Medulla oblongata (tissue), 1 donor: ENCODE results near the gene TSPAN1.

Experiments used
- DNase-seq: peaks from one replicate; pipeline ENCODE4 v3.0.0-alpha.2; 2015; ENCODE audit errors: extremely low spot score

Gene TSPAN1

GRCh38 chr1:46160212-46160611 is 14.7 kb upstream of the TSPAN1 start:
- no peak for DNase-seq

GRCh38 chr1:46166521-46167462 is 8.1 kb upstream of the TSPAN1 start:
- DNase-seq: no peak

DNA sequence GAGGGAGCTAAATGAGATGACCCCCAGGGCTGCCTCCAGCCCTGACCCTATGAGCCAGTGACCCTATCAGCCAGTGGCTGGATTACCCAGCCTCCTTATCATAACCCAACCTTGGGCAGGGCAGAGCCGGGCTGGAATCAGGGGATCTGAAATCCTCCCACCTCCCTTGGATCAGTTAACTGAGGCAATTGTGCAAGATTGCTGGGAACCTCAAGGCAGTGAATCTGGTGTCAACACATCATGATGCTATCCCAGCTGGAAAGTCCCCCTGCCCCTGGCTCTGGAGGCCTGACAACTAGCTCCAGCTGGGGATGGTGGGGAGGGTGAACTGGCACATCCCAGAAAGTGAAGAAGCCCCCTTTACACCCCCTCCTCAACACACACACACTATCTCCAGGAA is 6.4 kb upstream of the TSPAN1 start:
- DNase-seq: no peak

DNA sequence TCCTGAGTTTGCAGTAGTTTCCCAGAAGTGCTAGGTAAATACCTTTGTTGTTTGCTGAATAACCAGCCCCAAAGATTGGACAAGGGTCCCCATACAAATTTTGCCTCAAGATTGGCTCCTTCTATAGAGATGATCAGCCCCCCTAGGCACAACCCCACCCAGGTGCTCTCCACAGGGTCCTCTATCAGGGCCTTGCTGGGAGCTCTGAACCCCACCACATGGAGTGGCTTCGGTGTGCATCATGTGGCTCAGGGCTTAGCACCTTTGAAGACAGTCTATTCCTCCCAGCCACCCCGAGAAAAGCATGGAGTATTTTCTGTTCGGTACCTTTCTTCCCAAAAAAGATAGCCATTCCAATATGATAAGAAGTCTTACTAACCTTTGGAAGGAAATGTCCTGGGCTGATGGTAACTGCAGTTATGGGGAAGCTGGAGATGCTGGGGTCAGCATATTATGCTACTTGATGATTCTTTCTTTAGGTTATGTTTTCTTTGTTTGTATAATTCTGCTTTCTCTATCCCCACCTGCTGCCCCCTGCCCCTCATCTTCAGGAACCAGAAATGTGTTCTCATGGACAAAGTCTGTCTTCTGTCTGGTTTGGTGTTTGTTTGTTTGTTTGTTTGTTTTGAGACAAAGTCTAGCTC is 5.0 kb upstream of the TSPAN1 start:
- DNase-seq: no peak

GRCh38 chr1:46171351-46171750 is 3.5 kb upstream of the TSPAN1 start:
- no peak for DNase-seq

GRCh38 chr1:46171871-46172270 is 3.0 kb upstream of the TSPAN1 start:
- no peak for DNase-seq

- no peak for DNase-seq
Observed at GRCh38 chr1:46172321-46172720, 2.6 kb upstream of the TSPAN1 start.

DNA sequence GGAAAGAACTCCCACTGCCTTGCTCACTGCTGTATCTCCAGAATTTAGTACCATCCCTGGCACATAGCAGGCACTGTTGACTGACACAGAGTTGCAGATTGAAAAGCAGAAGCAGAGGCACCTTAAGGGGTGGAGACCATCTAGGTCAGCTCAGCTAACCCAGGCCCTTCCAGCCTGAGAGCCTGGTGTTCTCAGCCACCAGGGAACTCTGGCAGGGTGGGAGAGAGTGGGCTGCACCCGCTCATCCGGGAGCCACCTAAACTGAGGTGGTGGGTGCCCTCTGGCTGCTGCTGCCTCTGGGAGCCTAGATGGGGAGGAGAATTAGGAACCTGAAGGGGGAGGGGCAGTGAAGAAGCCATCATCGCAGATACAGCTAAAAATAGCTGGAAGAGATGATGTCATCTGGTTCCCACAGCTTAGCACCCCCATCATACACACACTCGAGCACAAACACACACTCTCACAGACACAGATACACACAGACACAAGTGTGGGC is 1.5 kb upstream of the TSPAN1 start:
- DNase-seq: no peak

GRCh38 chr1:46175243-46175642 is 356 bp downstream of the TSPAN1 start:
- no peak for DNase-seq

- no peak for DNase-seq
Observed at GRCh38 chr1:46176211-46176865, 1.5 kb downstream of the TSPAN1 start, which contains the start of gene P3R3URF. TSS of gene P3R3URF (minus strand) at chr1:46176488. CDS start at chr1:46176471, 17 bp downstream.

- peak; percentile 97 for DNase-seq
Observed at GRCh38 chr1:46179138-46180081, 4.5 kb downstream of the TSPAN1 start.

DNA sequence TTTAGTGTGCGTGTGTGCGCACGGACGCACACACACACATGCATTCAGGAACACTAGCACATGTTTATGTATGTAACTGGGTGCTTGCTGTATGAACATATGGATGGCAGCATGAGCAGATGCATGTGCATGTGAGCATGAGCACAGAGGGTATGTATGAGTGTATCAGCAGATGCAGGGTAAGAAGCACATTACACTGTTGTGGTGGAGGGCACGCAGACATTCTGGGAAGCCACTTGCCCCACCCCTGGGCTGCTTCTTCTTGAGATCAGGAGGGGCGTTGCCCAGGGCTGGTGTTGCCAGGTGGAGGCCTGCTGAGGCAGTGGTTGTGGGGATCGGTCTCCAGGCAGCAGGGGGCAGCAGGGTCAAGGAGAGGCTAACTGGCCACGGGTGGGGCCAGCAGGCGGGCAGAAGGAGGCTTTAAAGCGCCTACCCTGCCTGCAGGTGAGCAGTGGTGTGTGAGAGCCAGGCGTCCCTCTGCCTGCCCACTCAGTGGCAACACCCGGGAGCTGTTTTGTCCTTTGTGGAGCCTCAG is 5.3 kb downstream of the TSPAN1 start:
- peak; percentile 48 for DNase-seq

DNA sequence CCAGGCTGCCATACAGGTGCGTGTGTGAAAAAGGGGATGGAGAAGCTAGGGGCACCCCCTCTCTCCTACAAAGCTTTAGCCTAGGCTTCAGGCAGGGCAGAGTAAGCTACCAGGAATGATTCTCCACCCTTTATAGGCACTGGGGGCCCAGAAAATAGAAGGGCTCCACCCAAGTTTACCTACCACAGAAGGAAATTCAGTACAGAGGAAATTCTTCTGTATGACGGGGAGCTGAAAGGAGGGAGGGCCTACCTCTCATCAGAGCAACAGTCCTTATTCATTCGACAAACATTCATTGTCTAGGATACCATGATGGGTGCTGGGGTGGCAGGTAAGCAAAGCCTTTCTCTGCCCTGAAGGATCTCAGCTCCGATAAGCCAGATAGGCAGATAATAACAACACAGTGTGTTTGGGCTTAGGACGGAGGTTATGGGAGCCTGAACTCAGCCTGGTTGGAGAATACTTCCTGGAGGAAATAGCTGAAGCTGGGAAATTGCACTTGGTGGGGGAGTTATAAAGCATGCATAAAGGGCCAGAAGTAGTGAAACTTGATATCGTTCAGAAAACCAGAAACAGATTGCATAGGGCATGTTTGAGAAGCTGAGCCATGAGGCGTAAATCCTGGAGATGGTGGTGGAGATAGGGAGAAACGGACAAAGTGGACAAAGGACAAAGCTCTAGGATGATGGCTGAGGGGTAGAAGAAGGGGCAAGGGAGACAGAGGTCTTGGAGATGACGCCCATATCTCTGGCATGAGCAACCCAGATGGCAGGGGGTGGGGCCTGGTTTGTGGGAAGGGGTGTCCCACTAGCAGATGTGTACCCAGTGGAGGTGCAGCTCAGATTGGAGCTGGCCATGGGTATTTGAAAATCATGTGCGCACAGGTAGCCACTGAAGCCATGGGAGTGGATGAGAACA is 6.7 kb downstream of the TSPAN1 start:
- DNase-seq: no peak

GRCh38 chr1:46183079-46183847 is 8.4 kb downstream of the TSPAN1 start:
- peak; percentile 66 for DNase-seq

DNA sequence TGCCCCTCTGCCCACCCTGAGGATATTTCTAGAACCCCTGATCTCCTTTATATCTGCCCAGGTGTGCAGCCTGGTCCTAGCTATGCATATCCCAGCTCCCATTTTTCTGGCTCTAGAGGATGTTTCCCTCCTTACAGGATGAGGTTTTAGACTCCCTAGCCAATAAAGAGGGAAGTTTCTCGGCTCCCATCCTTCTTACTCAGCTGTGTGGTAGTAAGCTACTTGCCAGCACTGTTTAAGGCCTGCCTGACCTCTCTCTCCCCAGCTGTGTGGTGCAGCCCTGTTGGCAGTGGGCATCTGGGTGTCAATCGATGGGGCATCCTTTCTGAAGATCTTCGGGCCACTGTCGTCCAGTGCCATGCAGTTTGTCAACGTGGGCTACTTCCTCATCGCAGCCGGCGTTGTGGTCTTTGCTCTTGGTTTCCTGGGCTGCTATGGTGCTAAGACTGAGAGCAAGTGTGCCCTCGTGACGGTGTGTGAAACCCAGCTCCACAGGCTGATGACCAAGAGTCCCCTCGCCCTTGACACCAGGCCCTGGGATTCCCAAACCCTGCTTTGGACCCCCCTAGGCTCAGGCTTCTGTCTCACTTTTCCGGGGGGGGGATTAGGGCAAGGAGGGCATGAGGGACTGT is 9.2 kb downstream of the TSPAN1 start:
- peak; percentile 61 for DNase-seq

DNA sequence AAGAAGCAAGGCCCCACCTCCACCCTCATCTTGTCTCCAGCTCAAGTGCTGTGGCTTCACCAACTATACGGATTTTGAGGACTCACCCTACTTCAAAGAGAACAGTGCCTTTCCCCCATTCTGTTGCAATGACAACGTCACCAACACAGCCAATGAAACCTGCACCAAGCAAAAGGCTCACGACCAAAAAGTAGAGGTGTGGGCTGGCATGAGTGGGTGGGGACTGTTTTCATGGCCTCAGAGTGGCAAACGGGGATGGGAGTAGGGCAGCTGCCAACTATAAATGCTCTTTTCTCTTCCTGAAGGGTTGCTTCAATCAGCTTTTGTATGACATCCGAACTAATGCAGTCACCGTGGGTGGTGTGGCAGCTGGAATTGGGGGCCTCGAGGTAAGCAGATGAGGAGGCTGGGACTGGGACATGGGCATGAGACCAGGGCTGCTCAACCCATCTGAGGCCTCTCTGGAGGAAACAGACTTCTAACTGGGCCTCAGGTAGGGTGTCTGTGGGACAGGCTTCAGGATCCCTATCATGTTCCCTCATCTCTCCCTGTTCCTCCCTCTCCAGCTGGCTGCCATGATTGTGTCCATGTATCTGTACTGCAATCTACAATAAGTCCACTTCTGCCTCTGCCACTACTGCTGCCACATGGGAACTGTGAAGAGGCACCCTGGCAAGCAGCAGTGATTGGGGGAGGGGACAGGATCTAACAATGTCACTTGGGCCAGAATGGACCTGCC is 10.2 kb downstream of the TSPAN1 start:
- no peak for DNase-seq

- no peak for DNase-seq
Observed at GRCh38 chr1:46186076-46186475, 11.2 kb downstream of the TSPAN1 start.
